ENCODE results near the gene HTR4. TPM values are rescaled to one million over a fixed set of nuclear protein-coding genes. Genes with fewer than 3 reads are reported as not detected.

Gene HTR4
- polyA plus RNA-seq, 12 donors, result not detected

Other genes with a start within 250 kb of the HTR4 start
- gene ADRB2, start 172.1 kb upstream of the HTR4 start, polyA plus RNA-seq (ENCODE audit: insufficient read length in 12 of 12), result 1 to 10 TPM in 7 of 12 donors, under 1 TPM in 3, not detected in 2; 0.75 to 1.9 (median 1.3) TPM

Data from muscle of arm (tissue), 12 donors.